Fibroblast of lung (primary cell): ENCODE results near the gene KCTD10. TPM values are rescaled to one million over a fixed set of nuclear protein-coding genes. Genes with fewer than 3 reads are reported as not detected.

Experiments
- DNase-seq, 2 donors: peaks; one replicate each; pipeline versions ENCODE4 v3.0.0 to v3.0.0-alpha.2; 2010; ENCODE audit warnings: low read depth in 2 of 2
- H2AFZ ChIP-seq: 2 replicates; pipeline ENCODE4 v1.5.1; 2012; ENCODE audit warnings: low read length, control low read depth, inconsistent platforms
- H3K27ac ChIP-seq: 2 replicates; pipeline ENCODE4 v1.5.1; 2011; ENCODE audit warnings: low read length, control low read depth; ENCODE audit not compliant: insufficient read depth
- H3K27me3 ChIP-seq: 2 replicates; pipeline ENCODE4 v1.5.1; 2011; ENCODE audit warnings: mild to moderate bottlenecking, low read length; ENCODE audit not compliant: control insufficient read depth, insufficient read depth
- H3K36me3 ChIP-seq: 2 replicates; pipeline ENCODE4 v1.5.1; 2011; ENCODE audit warnings: low read length; ENCODE audit not compliant: control insufficient read depth, insufficient read depth
- H3K4me1 ChIP-seq: 2 replicates; pipeline ENCODE4 v1.5.1; 2011; ENCODE audit warnings: low read length; ENCODE audit not compliant: control insufficient read depth, insufficient read depth; ENCODE audit errors: extremely low read depth
- H3K4me2 ChIP-seq: 2 replicates; pipeline ENCODE4 v1.5.1; 2011; ENCODE audit warnings: low read length, control low read depth; ENCODE audit not compliant: insufficient read depth; ENCODE audit errors: extremely low read depth
- H3K4me3 ChIP-seq, 4 experiments: fragments of 200-600 bp in 1 of 4; sonication (generic) in 1 of 4; replicated peaks in 1 of 4; 2 replicates each; pipeline ENCODE4 v1.5.1; 2011 to 2016; ENCODE audit warnings: low read length in 4 of 4, low read depth in 3 of 4, mild to moderate bottlenecking in 3 of 4, control low read depth in 2 of 4, inconsistent platforms in 1 of 4, mixed read lengths in 1 of 4; ENCODE audit not compliant: insufficient read depth in 1 of 4; ENCODE audit errors: control extremely low read depth in 1 of 4
- H3K79me2 ChIP-seq: 2 replicates; pipeline ENCODE4 v1.5.1; 2012; ENCODE audit warnings: mild to moderate bottlenecking, low read length, inconsistent platforms; ENCODE audit not compliant: control insufficient read depth, insufficient read depth
- H3K9ac ChIP-seq: 2 replicates; pipeline ENCODE4 v1.5.1; 2011; ENCODE audit warnings: mild to moderate bottlenecking, low read length, control low read depth; ENCODE audit not compliant: insufficient read depth
- H3K9me3 ChIP-seq: 2 replicates; pipeline ENCODE4 v1.5.1; 2012; ENCODE audit warnings: low read depth, low read length; ENCODE audit not compliant: control insufficient read depth, insufficient read depth
- H4K20me1 ChIP-seq: 2 replicates; pipeline ENCODE4 v1.5.1; 2011; ENCODE audit warnings: low read length; ENCODE audit not compliant: control insufficient read depth, insufficient read depth; ENCODE audit errors: extremely low read depth
- CTCF ChIP-seq, 2 donors: IDR thresholded peaks in 1 of 2; conservative IDR thresholded peaks in 1 of 2; 1 replicate in 1 of 2; 2 replicates in 1 of 2; pipeline ENCODE4 v1.5.1; 2011 to 2012; ENCODE audit warnings: low read length in 2 of 2, control low read depth in 1 of 2, inconsistent platforms in 1 of 2, low read depth in 1 of 2, mild to moderate bottlenecking in 1 of 2
- EZH2 ChIP-seq: IDR thresholded peaks from 2 replicates; pipeline ENCODE4 v1.5.1; 2012; ENCODE audit warnings: low read length, control low read depth, mild to moderate bottlenecking; ENCODE audit errors: missing control alignments
- polyA plus RNA-seq, 2 donors: library from polyadenylated mRNA; depleted of rRNA in 1 of 2; stranded (reverse) in 1 of 2; unstranded in 1 of 2; fragments of >200 nt; gene quantifications; 2 replicates each; pipeline ENCODE4 v1.2.1, GENCODE V29; 2011 to 2012; ENCODE audit warnings: missing spikeins in 1 of 2
- total RNA-seq: library from RNA; depleted of rRNA; stranded (reverse); fragments of >200 nt; gene quantifications from 2 replicates; pipeline ENCODE4 v1.2.1, GENCODE V29; 2014

KCTD10 gene
- total and polyA plus RNA-seq, 2 donors (not counting 1 experiment from before 2014, with no cell fraction given) = 106 to 190 TPM

- Histone ChIP-seq H3K4me3 (no peak overlapping the region), H4K20me1 (no peaks in the 10 kb centered on the region), H3K27ac (peak overlapping the region; percentile 28), H3K9me3 (no peaks in the 10 kb centered on the region), H2AFZ (no peak overlapping the region), H3K27me3 (no peaks in the 10 kb centered on the region), H3K9ac (no peak overlapping the region), H3K36me3 (peaks cover 22% of the 10 kb centered on the region), H3K79me2 (peaks cover 80% of the 10 kb centered on the region), H3K4me1 (peaks cover 45% of the 10 kb centered on the region), H3K4me2 (no peak overlapping the region)
- DNase-seq = no peak
- TF ChIP-seq CTCF (conservative IDR thresholded peaks at IDR 0.05 in 1 of 2, IDR thresholded peaks at IDR 0.05 in 1 of 2; ENCODE audit: low read depth in 1 of 2, low read length in 2 of 2) (no peak), EZH2 (no peak)
Observed at GRCh38 chr12:109466821-109467220, 10.3 kb downstream of the KCTD10 start.

- H3K79me2 ChIP-seq = peaks cover 80% of the 10 kb centered on the region
- no peak overlapping the region for H3K9ac ChIP-seq
- no peak for DNase-seq
- no peak overlapping the region for H3K4me3 ChIP-seq
- H3K27ac ChIP-seq = peak overlapping the region; percentile 28
- no peak for TF ChIP-seq EZH2
- no peak for TF ChIP-seq CTCF (conservative IDR thresholded peaks at IDR 0.05 in 1 of 2, IDR thresholded peaks at IDR 0.05 in 1 of 2; ENCODE audit: low read depth in 1 of 2, low read length in 2 of 2)
- no peak overlapping the region for H2AFZ ChIP-seq
- H3K9me3 ChIP-seq = no peaks in the 10 kb centered on the region
- no peaks in the 10 kb centered on the region for H3K27me3 ChIP-seq
- H3K4me1 ChIP-seq = peaks cover 50% of the 10 kb centered on the region
- peaks cover 21% of the 10 kb centered on the region for H3K36me3 ChIP-seq
- no peak overlapping the region for H3K4me2 ChIP-seq
- no peaks in the 10 kb centered on the region for H4K20me1 ChIP-seq
Observed at GRCh38 chr12:109466305-109466704, 10.8 kb downstream of the KCTD10 start.

GRCh38 chr12:109464642-109465351 is 12.3 kb downstream of the KCTD10 start:
- peaks cover 80% of the 10 kb centered on the region for H3K79me2 ChIP-seq
- no peaks in the 10 kb centered on the region for H3K9me3 ChIP-seq
- H2AFZ ChIP-seq = no peak overlapping the region
- peaks cover 62% of the 10 kb centered on the region for H3K4me1 ChIP-seq
- no peaks in the 10 kb centered on the region for H4K20me1 ChIP-seq
- H3K4me3 ChIP-seq = no peak overlapping the region
- no peak overlapping the region for H3K9ac ChIP-seq
- peaks cover 26% of the 10 kb centered on the region for H3K36me3 ChIP-seq
- DNase-seq = no peak
- peak overlapping the region; percentile 89 for H3K4me2 ChIP-seq
- peak overlapping the region; percentile 99 for H3K27ac ChIP-seq
- TF ChIP-seq CTCF (conservative IDR thresholded peaks at IDR 0.05 in 1 of 2, IDR thresholded peaks at IDR 0.05 in 1 of 2; ENCODE audit: low read depth in 1 of 2, low read length in 2 of 2) (no peak), EZH2 (no peak)
- no peaks in the 10 kb centered on the region for H3K27me3 ChIP-seq
